ENCODE results near the gene RYR2. TPM values are rescaled to one million over a fixed set of nuclear protein-coding genes. Genes with fewer than 3 reads are reported as not detected.
A peak's percentile ranks its signal among the peaks of the same experiment; 100 is the strongest.

The RYR2 gene
- total and polyA plus RNA-seq, 2 of the 8 experiments (the other 6 are each of a cell fraction or from before 2014, with no cell fraction given): 1.3 to 4.4 TPM

DNA sequence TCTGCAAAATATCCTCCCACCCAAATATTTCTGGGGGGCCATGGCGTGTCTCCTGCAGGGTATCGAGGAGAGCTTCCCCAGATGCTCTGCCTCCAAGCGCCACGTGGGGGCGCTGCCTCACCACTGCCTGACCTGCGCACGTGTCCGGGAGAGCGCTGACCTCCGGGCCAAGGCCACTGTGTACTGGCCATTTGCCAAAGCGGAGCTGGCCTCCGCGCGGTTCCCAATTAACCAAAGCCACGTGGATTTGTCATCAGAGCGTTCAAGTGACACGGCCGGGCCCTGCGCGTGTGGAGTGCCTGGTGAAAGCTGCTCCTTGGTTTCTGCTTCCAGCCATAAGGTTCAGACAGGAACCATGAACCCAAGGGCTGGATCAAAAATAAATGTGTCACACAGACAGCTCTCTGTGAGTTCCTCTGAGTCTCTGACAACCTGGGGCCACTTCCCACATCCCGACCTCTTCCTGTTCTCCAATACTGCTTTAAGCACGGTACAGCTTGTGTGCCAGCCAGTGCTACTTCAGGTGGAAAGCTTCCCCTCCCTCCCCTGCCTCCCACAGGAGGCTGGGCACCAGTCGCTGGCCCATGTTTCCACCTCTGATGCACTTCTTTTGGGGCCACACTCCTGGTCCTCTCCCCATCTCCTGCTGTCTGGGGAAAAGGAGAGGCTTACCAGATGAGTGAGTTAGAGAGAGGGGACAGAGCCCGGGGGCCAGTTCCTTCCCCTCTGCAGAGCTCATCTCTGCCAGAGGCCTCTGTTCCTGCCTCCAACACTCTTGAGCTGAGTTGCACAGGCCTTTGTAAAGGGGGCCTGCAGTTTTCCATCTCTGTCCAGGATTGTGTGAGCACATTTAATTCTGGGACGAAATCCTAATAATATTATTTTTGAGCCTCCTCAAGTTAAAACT lies 822.6 kb downstream of the RYR2 start (continued):
- TF ChIP-seq, protein P1, sequence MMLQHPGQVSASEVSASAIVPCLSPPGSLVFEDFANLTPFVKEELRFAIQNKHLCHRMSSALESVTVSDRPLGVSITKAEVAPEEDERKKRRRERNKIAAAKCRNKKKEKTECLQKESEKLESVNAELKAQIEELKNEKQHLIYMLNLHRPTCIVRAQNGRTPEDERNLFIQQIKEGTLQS (IDR thresholded peaks at IDR 0.05; ENCODE audit: insufficient read depth, low read depth, low read length): peak; percentile 24; the same call in 1 of the 2 replicates
- TF ChIP-seq RNF2 (IDR thresholded peaks at IDR 0.05; ENCODE audit: borderline replicate concordance, low read depth, low read length, missing control alignments, poor library complexity, severe bottlenecking) (no peak), CHD1 (IDR thresholded peaks at IDR 0.05; ENCODE audit: low read depth, low read length) (no peak), CBX8 (IDR thresholded peaks at IDR 0.05; ENCODE audit: borderline replicate concordance, low read depth, low read length) (no peak), RFX5 (IDR thresholded peaks at IDR 0.05; ENCODE audit: borderline replicate concordance, low read depth, low read length) (no peak), RBBP5 (IDR thresholded peaks at IDR 0.05; ENCODE audit: borderline replicate concordance, low read depth, low read length) (no peak), CHD2 (IDR thresholded peaks at IDR 0.05; ENCODE audit: low read length) (no peak), TAF1 (IDR thresholded peaks at IDR 0.05; ENCODE audit: low read depth, low read length) (no peak), BRCA1 (IDR thresholded peaks at IDR 0.05; ENCODE audit: low read depth, low read length) (no peak; the same call in 1 of the 2 replicates), JUND (IDR thresholded peaks at IDR 0.05; ENCODE audit: low read length) (no peak), EZH2 (IDR thresholded peaks at IDR 0.05; ENCODE audit: low read depth, low read length, severe bottlenecking) (no peak), MAFK (IDR thresholded peaks at IDR 0.05; ENCODE audit: low read depth, low read length) (no peak), CREB1 (IDR thresholded peaks at IDR 0.05) (peak; percentile 30; the same call in 1 of the 2 replicates), GABPA (IDR thresholded peaks at IDR 0.05; ENCODE audit: borderline replicate concordance, insufficient read depth, low read length) (no peak)
